ENCODE data around the gene PADI4. TPM values are rescaled to one million over a fixed set of nuclear protein-coding genes. Genes with fewer than 3 reads are reported as not detected.
"Not testable (repeated sequence)": the region's sequence is repeated elsewhere in the genome, so short reads cannot be mapped to it uniquely, and the experiment has no call there.

PADI4 gene
- total RNA-seq, 1 donor from 2014 or later, result 1.8 TPM

GRCh38 chr1:17393230-17393629 lies 85.2 kb downstream of the PADI4 start:
- no peak for DNase-seq

DNA sequence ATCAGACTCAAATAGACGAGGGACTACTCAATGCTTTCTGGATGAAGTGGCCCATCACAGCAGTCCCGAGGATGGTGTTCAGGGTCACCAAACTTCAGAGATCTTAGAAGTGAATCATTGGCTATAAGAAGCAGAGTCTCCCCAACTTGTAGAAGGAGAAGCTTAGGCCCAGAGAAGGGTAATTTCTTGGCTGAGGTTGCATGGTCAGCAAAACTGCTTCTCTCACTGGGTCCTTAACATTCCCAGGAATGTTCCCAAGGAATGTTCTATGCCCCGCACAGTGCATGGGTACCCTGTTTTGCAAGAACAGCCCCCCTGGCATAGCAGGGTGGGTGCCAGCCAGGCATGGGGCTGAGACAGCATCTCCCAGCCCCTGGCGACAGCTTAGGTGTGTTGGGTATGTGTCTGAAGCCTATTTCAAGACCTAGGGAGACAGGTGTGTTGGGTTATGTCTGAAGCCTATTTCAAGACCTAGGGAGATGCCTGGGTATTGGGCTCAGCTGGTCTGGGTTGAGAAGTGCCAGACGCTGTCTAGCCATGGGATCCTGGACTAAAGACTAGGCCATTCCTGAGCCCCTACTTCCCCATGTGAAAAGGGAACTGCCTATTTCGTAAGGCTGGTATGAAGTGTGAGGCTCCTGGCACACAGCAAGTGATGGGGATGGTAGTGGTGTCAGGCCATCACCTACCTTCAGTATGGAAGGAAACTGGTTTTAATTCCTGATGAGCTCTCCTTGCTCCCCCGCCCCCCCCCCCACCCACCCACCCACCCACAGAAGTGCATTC lies 90.1 kb downstream of the PADI4 start:
- DNase-seq, result no peak

DNA sequence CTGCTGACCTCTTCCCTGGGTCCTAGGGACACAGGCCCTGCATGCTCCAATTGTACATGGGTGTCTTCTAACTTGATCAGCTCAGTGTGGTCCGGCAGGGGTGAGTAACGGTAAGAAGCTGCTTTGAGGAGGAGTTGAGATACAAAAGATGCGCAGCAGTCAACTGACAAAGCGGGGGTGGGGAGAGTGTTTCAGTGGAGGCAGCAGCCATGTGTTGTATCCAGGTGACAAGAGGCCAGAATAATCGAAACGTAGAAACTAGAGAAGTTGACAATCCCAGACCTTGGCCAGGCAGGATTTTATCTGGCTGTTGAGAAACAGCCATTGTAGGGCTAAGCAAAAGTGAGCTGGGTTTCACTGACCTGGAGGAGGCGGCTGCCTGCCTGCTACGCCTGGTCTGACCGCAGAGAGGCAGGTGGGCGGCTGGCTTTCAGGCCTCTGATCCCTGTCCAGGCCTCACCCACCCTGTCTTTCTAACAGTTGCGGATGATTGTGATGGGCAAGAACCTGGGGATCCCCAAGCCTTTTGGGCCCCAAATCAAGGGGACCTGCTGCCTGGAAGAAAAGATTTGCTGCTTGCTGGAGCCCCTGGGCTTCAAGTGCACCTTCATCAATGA lies 92.8 kb downstream of the PADI4 start:
- DNase-seq, result no peak

DNA sequence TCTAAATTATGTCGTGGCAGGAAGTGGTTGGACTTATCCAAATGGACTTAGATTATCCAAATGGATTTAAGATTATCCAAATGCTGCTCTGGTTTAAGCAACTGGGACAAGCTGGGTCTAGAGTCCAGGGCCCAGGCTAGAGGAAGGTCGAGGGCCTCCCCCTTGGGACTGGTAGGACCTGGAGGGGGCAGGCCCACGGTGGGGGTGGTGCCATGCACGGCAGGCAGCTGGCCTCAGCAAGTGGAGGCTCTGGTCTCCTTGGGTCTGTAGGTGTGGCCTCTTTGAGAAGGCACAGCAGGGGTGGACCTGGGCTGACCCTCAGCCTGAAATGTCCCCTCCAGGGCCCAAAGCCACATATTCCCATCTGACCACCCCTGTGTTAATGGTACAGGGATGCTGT lies 93.8 kb downstream of the PADI4 start:
- no peak for DNase-seq

DNA sequence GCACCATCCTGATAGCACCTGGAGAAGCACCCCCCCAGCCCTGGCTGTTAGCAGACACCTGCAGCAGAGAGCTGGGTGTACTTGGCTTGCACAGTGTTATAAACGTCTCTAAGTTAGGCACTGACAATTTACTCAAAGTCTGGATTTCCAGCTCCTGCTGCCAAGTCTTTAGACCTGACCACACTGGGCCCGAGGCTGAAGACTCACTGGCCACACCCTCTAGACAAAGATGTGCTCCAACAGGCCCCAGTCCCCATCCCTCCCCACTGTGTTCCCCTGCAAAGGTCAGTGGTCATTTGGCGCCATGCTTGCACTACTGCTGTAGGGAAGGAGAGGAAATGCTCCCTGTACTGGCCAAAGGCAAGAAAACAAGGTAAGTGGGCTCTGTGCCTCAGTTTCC lies 95.1 kb downstream of the PADI4 start:
- no peak for DNase-seq

DNA sequence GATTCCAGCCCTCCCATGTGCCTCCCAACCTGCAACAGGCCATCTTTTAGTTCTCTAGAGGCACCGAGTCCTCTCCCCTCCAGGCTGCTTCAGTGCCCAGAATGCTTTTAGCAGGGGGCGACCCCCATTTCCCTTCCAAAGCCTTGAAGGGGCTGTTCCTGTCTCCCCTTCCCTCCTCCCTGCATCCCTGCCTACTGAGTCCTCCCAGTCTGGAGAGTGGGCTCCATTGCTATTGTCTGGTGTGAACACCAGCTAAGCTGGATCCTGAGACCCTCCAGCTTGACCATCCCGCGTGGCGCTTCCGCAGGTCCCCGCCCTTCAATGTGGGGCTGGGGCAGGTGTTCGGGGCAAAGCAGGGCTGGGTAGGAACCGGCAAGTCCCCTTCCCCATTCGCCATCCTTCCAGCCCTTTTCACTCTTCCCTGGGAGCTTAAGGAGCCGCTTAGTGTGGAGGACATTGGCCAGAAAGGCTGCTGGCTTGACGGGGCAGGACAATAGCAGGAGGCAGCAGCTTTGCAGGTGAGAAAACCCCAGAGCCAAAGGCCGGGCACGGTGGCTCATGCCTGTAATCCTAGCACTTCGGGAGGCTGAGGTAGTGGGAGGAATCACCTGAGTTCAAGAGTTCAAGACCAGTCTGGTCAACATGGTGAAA lies 96.2 kb downstream of the PADI4 start:
- no peak for DNase-seq

- DNase-seq, result no peak
Measured at GRCh38 chr1:17404820-17405219, 96.8 kb downstream of the PADI4 start.

DNA sequence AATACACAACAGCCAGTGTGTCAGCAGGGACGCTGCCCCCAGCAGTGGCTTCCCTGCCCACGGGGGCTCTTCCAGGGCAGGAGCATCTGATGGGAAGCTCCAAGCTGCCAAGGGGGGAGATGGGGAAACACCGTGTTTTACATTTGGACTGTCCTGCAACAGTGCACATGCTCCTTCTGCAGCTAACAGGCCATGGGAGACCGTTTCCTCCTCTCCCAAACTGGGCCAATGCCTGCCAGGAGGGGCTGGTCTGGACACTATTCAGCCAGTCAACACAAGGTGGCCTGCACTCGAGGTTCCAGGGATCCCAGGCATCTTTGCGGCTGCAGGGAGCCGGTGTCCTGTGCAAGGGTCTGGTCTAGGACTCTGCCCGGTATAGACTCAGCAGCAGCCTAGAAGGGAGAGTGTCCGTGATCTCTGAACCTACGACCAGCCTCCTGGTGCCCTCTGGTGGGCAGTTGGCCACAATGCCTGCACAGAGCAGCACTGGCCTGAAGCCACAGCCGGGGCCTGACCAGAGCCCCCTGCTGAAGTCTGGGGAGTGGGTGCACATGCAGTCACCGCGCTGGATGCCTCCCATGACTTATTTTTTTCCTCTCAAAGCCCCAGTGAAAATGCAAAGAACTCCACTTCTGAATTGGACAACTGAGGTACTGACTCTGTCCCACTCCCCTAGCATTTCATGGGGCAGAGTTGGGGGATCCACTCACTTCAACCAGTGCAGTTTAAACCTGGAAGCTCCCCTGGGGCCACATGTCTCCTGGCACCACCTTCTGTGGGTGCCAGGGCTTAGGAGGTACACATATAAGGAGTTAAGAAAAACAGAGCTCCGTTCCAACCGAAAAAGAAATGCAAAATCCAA lies 98.1 kb downstream of the PADI4 start:
- DNase-seq, result peak; percentile 71

DNA sequence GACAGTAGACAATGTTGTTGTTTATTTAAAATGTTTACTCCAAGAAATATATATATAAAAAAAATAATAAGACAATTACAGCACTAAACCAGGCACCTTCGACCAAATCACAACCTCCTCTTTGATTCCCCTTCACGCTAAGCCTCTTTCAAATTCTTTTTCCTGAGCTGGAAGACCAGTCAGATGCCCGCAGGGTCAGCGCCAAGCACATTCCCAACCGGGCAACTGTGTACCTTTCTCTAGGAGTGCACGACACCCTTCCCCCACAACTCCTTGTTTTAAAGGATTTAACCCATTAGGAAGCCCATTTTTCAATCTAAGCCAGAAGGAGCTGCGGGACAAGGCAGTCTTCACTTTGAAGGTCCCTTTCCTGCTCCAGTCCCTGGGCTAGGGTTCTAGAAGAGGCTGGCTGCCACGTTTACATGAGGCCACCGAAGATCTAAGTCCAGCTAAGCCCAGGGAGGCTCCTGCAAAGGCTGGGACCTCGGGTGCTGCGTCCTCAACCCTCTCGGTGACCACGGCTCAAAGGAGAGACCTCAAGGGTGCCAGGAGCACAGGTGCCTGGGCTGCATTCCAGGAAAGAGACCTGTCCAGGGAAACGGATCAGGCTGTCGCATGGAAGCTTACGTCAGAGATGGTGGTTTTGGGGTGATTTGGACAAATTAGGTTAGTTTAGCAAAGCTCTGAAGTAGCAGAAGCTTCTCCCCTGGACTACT lies 98.9 kb downstream of the PADI4 start:
- DNase-seq, result not testable (repeated sequence)

GRCh38 chr1:17407786-17408514 lies 100.0 kb downstream of the PADI4 start:
- not testable (repeated sequence) for DNase-seq

GRCh38 chr1:17409391-17409811 lies 101.4 kb downstream of the PADI4 start:
- no peak for DNase-seq

- DNase-seq, result peak; percentile 34
Measured at GRCh38 chr1:17412093-17412870, 104.3 kb downstream of the PADI4 start.

Small RNA genes within 50 kb of the gene (small RNA-seq; reads per million reads assigned to genes)
- gene MIR3972 (ENCODE audit: low replicate concordance), result not detected

Other genes with a start within 250 kb of the PADI4 start
- gene PADI2, start 188.7 kb upstream of the PADI4 start, total RNA-seq, result 291 TPM
- gene PADI1, start 103.1 kb upstream of the PADI4 start, total RNA-seq, result 10.3 TPM
- 1.1 TPM for gene PADI3, start 59.1 kb upstream of the PADI4 start, total RNA-seq
- not detected for gene PADI6, start 64.0 kb downstream of the PADI4 start, total RNA-seq
- gene RCC2, start 131.5 kb downstream of the PADI4 start, total RNA-seq, result 42.5 TPM
- gene ARHGEF10L, start 231.5 kb downstream of the PADI4 start, total RNA-seq, result 39.9 TPM